GM18951 (cell line): ENCODE measurements around the gene NFAM1.

Source experiments
- POLR2A ChIP-seq: IDR thresholded peaks from 4 replicates; pipeline ENCODE4 v1.6.1; 2011; ENCODE audit warnings: mild to moderate bottlenecking; ENCODE audit not compliant: insufficient read length, insufficient read depth; ENCODE audit errors: extremely low read depth
- in situ Hi-C: fragments of 300-500 bp; cut with MboI; formaldehyde crosslinking; loops from one replicate; pipeline ENCODE4 v1.12.0; 2022; ENCODE audit warnings: low sequenced_read_pairs, mixed read lengths, inconsistent platforms; ENCODE audit not compliant: unreplicated experiment

Gene NFAM1

DNA sequence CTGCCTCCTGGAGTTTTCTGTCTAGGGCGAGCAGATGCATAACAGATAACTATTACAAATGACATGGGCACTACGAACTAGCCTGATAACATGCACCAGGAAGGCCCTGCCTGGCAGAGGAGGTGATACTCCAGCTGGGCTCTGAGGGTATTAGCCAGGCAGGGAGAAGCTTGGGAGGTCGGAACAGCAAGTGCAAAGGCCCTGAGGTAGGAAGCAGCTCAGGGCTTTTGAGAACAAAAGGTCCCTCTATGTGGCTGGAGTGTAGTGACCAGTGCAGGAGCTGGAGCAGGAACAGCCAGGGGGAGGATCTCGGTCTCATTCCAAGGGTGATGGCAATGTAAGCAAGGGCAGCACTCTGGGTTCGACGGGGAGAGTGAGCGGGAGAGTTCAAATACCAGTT, 100.1 kb downstream of the NFAM1 start:
- TF ChIP-seq POLR2A = no peak

DNA sequence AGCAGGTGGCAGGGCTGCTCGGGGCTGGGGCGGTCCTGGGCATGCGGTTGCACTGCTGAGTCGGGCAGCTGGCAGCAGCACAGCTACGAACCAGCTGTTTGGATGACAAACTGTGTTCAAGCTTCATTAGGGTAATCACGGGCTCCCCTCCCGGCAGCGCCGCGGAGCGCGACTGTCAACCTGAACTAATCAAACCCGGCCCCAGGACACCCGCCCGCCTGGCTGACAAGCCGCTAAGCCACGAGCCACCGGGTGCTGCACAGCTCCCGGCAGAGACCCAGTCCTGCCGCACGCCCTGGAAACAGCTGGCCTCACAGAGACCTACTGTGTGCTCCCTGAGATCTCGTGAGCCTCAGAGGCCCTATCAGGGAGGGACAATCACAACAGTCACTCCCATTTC, 101.2 kb downstream of the NFAM1 start:
- in situ Hi-C loops = no loop called here
- TF ChIP-seq POLR2A = no peak

More for the DNA sequence above, 100.1 kb downstream of the NFAM1 start:
- in situ Hi-C loops = no loop called here
